Stimulated activated memory B cell treated with anti-CD40 and anti-IgM and Interleukin-4, amounts not matched to agents 10 μg/mL and 1 μg/mL and 100 μg/mL, for 72 hours (primary cell): Measurements from ENCODE around the gene RBM26.

Experiments used
- ATAC-seq: fragments of 150-1000 bp; cut with Tn5 transposase; 2 replicates; pipeline ENCODE4 v1.10.0; 2021
- H3K27ac Mint-ChIP-seq: one replicate; pipeline ENCODE4 v1.8.0; 2022; ENCODE audit warnings: mild to moderate bottlenecking, mixed read lengths
- H3K27me3 Mint-ChIP-seq: one replicate; pipeline ENCODE4 v1.8.0; 2022; ENCODE audit warnings: mixed read lengths
- H3K36me3 Mint-ChIP-seq: one replicate; pipeline ENCODE4 v1.8.0; 2022; ENCODE audit warnings: mixed read lengths
- H3K4me1 Mint-ChIP-seq: one replicate; pipeline ENCODE4 v1.8.0; 2022; ENCODE audit warnings: mixed read lengths
- H3K4me3 Mint-ChIP-seq: one replicate; pipeline ENCODE4 v1.8.0; 2022; ENCODE audit warnings: mild to moderate bottlenecking, moderate library complexity, mixed read lengths
- H3K9me3 Mint-ChIP-seq: one replicate; pipeline ENCODE4 v1.8.0; 2022; ENCODE audit warnings: mixed read lengths

Gene RBM26

DNA sequence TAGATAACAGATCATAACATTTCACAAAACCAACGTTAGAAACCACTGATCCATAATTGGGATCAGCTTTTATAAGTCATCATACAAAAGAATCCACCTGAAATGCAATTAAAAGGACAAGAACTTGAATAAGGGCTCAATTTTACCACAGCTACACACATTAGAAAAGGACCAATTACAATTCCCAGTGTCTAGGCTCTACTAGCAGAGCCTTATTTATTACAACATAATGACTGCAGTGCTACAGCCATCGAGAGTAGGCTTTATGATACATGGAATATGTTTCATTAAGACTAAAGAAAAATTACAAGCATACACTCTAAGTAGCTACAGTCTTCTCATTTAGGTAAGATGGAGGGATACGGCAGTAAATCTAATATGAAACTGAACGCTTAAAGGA is 2.9 kb downstream of the RBM26 start:
- Mint-ChIP-seq H3K27me3 (no peaks in the 10 kb centered on the region), H3K4me3 (no peak overlapping the region), H3K36me3 (peaks cover 33% of the 10 kb centered on the region), H3K9me3 (no peaks in the 10 kb centered on the region), H3K27ac (peak overlapping the region; percentile 77), H3K4me1 (peaks cover 31% of the 10 kb centered on the region)
- no peak for ATAC-seq

DNA sequence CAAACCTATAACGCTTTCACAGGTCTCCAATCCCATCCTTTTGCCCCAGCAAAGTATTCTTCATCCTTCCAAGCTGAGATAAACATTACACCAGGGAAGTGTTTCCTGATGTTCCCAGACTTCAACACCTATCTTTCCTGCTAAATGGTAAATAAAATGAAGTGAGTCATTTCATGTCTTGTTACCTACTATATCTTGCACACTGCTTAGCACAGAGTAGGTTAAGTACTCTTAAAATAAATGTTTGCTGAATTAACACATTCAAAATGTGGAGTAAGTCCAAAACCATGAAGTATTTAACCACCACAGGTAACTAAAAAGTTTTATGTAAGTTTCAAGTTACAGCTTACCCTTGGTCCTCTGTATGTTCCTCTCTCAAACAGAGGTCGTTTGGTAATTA is 3.4 kb downstream of the RBM26 start:
- H3K27me3 Mint-ChIP-seq: no peaks in the 10 kb centered on the region
- peaks cover 32% of the 10 kb centered on the region for H3K36me3 Mint-ChIP-seq
- peak overlapping the region; percentile 77 for H3K27ac Mint-ChIP-seq
- no peak overlapping the region for H3K4me3 Mint-ChIP-seq
- no peaks in the 10 kb centered on the region for H3K9me3 Mint-ChIP-seq
- ATAC-seq: no peak
- peaks cover 30% of the 10 kb centered on the region for H3K4me1 Mint-ChIP-seq

DNA sequence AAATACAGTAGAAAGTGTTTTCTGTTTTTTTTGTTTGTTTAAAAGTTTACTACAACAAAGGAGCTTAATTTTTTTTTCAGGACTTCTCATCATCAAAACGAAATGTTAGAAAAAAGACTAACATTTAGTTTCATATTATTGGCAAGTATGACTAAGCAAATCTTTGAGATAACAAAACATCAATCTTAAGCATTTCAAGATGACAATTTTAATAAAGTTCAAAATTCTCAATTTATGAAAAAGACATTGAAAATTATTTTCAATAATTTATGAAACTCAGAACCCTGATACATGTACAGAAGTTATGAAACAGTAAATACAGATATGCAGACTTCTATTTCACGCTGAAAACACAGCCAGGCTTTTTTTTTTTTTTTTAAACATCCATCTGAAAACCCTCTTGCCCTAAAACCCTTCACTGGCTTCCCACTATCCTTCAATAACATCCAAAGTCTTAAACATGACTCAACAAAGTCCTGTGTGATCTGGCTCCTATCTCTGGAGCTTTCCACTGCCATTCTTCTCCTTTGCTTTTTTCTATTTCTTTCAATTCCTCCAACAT is 3.9 kb downstream of the RBM26 start:
- no peaks in the 10 kb centered on the region for H3K9me3 Mint-ChIP-seq
- H3K4me3 Mint-ChIP-seq: no peak overlapping the region
- ATAC-seq: no peak
- peaks cover 33% of the 10 kb centered on the region for H3K36me3 Mint-ChIP-seq
- peak overlapping the region; percentile 77 for H3K27ac Mint-ChIP-seq
- H3K27me3 Mint-ChIP-seq: no peaks in the 10 kb centered on the region
- peaks cover 24% of the 10 kb centered on the region for H3K4me1 Mint-ChIP-seq

DNA sequence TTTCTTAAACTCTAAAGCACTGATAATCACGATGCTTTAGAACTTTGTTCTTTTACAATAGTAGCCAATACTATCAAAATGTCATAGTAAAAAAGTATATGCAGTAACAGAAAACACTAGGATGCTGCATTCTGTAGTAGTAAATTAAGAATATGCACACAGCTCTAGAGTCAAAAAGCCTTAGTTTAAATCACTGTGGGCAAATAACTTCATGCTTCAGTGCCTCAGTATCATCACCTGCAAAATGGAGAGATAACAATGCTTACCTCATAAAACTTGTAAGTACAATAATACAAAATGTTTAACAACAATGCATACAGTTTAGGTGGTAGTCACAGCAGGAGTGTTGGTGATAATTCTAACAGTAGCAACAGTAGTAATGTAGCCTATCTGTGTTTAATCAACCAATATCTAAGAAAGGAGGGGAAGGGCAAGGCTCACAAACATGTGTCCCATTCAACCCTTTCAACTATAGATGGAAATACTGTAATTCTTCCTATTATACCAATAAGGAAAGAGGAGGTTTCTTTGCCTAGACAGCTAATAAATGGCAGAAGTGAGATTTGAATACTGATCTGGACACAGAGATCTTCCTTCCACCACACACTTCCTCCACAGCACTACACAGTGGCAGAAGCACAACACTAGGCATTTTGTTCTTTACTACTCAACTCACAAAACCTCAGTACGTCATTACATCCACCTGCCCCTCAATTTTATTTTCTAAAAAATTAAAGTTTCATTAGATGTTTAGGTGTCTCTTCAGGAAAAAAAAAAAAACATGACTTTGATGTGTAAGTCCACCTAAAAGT is 4.6 kb downstream of the RBM26 start:
- H3K27ac Mint-ChIP-seq: peak overlapping the region; percentile 77
- peak; percentile 55 for ATAC-seq
- H3K4me1 Mint-ChIP-seq: peaks cover 21% of the 10 kb centered on the region
- H3K36me3 Mint-ChIP-seq: peaks cover 40% of the 10 kb centered on the region
- peak overlapping the region; percentile 30 for H3K4me3 Mint-ChIP-seq
- H3K9me3 Mint-ChIP-seq: no peaks in the 10 kb centered on the region
- no peaks in the 10 kb centered on the region for H3K27me3 Mint-ChIP-seq

DNA sequence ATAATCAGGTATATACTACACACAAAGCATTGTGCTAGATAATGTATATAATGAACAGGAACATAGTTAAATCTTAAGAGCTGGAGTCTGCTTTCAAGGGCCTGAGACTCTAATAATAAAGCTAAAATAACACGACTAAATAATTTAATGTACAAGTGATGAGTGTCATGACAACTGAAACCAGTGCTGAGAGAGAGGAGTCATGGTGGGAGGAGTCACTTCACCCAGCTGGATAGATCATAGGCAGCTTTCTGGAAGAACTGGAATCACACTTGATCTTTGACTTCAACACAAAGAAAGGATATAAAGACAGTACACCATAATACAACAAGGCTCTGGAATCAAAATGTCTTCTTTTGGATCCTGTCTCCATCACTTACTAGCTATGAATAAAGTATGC is 7.1 kb downstream of the RBM26 start:
- peaks cover 3% of the 10 kb centered on the region for H3K9me3 Mint-ChIP-seq
- ATAC-seq: no peak
- H3K36me3 Mint-ChIP-seq: peaks cover 57% of the 10 kb centered on the region
- no peak overlapping the region for H3K4me3 Mint-ChIP-seq
- H3K27me3 Mint-ChIP-seq: no peaks in the 10 kb centered on the region
- peak overlapping the region; percentile 76 for H3K27ac Mint-ChIP-seq
- peaks cover 40% of the 10 kb centered on the region for H3K4me1 Mint-ChIP-seq

DNA sequence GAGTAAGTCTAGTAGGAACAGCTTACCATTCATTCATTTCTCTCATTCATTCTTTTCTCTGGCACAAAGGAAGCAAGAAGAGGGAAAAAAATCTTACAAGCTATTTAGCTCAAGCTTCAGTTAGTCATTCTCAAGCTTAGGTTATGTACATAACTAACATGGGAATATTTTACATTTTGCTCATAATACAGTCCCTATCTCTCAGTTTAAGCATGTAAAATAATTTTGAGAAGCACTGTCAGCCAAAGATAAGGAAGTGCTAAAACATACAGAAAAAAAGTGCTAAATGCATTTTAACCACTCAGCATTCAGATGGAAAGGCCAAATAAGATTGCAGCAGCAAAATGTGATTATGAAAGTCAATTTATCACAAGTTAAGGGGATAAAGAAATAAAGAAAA is 7.9 kb downstream of the RBM26 start:
- Mint-ChIP-seq H3K4me1 (peaks cover 48% of the 10 kb centered on the region), H3K4me3 (no peak overlapping the region), H3K9me3 (peaks cover 3% of the 10 kb centered on the region), H3K36me3 (peaks cover 57% of the 10 kb centered on the region), H3K27ac (peak overlapping the region; percentile 76), H3K27me3 (no peaks in the 10 kb centered on the region)
- no peak for ATAC-seq

DNA sequence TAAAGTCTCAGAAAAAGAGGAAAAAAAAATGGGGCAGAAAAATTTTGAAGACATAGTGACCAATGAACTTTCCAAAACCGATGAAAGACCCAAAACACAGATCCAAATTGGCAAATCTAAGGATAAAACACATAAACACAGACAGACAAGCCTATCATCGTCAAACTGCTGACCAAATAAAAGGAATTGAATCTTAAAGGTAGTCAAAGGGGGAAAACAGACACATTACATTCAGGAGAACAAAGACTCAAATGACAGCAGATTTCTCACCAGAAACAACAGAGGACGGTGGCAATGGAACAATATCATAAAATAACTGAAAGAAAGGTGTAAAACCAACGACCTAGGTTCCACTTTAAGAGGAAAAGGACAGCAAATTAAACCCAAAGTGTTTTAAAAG is 10.2 kb downstream of the RBM26 start:
- H3K27ac Mint-ChIP-seq: peak overlapping the region; percentile 48
- no peaks in the 10 kb centered on the region for H3K27me3 Mint-ChIP-seq
- no peak overlapping the region for H3K4me3 Mint-ChIP-seq
- H3K4me1 Mint-ChIP-seq: peaks cover 63% of the 10 kb centered on the region
- ATAC-seq: no peak
- peaks cover 46% of the 10 kb centered on the region for H3K36me3 Mint-ChIP-seq
- H3K9me3 Mint-ChIP-seq: peaks cover 3% of the 10 kb centered on the region

DNA sequence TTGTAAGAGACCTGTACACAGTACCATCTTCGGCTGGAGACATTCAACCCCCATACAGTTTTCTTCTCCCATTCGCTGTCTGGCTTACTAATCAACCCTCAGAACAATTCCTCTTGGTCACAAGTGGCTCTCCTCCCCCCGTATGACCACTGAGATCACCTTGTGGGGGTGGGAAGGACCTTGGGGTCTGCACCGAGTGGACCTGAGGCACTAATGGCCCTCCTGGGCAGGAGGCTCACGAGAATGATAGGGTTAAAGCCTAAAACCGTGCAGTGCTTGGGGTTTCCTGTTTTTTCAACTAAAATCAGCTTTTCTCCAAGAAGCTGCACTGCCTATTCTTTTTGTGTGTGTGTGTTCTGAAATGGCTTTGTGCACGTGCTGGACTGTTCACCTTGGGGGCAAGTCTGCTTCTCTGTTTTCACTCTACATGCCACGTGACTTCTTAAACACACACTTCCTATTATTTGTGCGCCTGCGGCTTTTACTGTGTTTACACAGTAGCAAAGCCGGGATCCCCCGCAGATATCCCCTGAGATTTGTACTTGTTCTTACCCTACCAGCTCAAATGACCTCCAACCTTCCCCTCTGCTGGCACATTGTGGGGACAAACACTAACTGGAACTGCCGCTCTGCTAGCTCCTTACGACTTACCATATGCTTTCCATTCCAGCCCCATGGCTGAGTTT is 12.3 kb downstream of the RBM26 start:
- peaks cover 38% of the 10 kb centered on the region for H3K36me3 Mint-ChIP-seq
- H3K4me1 Mint-ChIP-seq: peaks cover 59% of the 10 kb centered on the region
- H3K4me3 Mint-ChIP-seq: peak overlapping the region; percentile 41
- ATAC-seq: peak; percentile 99
- no peaks in the 10 kb centered on the region for H3K27me3 Mint-ChIP-seq
- H3K27ac Mint-ChIP-seq: peak overlapping the region; percentile 48
- H3K9me3 Mint-ChIP-seq: peaks cover 3% of the 10 kb centered on the region

DNA sequence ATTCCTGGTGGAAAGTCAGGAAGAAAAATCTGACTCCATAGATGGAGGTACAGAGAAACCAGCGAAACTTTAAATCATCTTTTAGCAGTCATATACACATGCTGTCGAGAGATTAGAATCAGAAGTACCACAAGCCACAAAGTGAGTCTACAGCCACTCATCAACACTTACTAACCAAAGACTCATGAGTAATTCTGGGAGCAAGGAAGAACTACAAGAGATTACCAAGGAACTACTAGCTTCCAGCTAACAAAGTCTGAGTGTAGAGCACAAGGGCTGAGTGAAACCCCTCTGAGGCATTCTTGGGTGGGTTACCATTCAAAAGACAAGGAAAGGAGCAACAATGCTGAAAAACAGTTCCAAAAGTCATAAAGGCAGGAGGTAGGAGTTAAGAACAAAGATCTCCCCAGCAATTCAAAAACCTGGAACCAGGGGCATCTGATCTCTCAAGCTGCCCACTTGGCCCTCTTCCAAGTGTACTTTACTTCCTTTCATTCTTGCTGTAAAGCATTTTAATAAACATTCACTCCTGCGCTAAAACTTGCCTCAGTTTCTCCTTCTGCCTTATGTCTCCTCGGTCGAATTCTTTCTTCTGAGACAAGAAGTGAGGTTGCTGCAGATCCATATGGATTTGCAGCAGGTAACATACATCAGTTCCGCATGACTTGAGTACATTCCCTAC is 13.0 kb downstream of the RBM26 start:
- Mint-ChIP-seq H3K27ac (peak overlapping the region; percentile 48), H3K4me3 (peak overlapping the region; percentile 41), H3K9me3 (peaks cover 3% of the 10 kb centered on the region), H3K4me1 (peaks cover 58% of the 10 kb centered on the region), H3K36me3 (peaks cover 34% of the 10 kb centered on the region), H3K27me3 (no peaks in the 10 kb centered on the region)
- peak; percentile 35 for ATAC-seq

DNA sequence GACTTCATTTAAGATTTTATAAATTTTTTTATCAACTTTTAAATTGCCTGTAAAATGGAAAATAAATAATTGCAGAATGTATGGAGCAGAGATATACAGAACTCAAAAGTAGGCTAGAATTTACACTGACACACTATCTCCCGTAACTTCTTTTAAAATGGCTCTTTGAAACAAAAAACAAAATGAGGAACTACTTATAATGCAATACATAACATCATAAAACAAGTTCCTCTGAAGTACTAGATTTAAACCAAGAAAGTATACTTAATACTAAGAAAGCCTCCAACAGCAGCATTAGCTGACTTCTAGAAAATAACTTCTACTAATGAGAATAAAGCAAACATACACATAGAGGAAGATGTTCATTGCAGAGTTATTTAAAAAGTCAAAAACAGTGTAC is 17.0 kb downstream of the RBM26 start:
- no peaks in the 10 kb centered on the region for H3K9me3 Mint-ChIP-seq
- peak overlapping the region; percentile 58 for H3K4me3 Mint-ChIP-seq
- no peaks in the 10 kb centered on the region for H3K27me3 Mint-ChIP-seq
- ATAC-seq: no peak
- H3K27ac Mint-ChIP-seq: peak overlapping the region; percentile 69
- H3K36me3 Mint-ChIP-seq: peaks cover 6% of the 10 kb centered on the region
- H3K4me1 Mint-ChIP-seq: peaks cover 50% of the 10 kb centered on the region

DNA sequence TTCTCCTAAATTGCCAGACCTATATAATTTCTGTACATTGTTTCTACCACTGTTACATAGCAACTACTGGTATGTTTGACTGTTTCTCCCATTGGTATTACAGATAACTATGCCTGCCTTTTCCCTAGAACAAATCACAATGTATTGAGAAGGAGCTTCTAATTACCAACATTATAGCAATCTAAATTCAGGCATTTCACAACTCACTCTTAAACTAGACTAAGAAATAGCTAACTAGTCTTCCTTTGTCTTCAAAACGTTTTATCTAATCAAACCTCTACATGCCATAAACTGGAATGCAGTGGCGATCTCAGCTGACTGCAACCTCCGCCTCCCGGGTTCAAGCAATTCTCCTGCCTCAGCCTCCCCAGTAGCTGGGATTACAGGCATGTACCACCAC is 18.2 kb downstream of the RBM26 start:
- Mint-ChIP-seq H3K27ac (peak overlapping the region; percentile 61), H3K4me3 (no peak overlapping the region)

DNA sequence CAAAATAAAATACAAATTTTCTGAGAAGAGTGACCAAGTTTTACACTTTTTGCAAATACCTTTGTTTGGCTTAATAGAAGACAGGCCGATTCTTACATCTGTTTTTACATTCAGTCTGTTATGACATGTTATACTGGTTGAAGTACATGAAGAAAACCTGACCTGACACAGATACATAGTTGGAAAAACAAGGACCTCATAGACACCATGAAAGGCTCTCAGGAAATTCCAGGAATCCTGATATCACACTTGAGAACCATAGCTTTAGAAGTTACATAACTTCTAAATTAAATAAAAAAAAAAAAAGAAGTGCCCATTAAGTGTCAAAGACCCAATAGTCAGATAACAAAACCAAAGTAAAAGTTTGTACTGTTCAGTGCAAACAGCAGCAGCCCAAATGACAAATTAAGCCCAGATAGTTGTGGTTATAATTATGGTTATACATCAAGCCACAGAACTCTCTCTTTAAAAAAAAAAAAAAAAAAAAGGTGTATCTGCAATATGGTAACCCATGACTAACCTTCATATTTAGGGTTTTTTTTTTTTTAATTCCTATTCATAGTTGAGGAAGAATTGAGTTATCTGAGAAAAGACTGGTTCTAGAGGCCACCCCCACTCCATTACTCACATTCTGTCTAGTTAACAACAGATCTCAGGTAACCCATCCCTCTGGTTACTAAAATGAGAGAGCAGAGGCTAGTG is 19.8 kb downstream of the RBM26 start:
- H3K4me1 Mint-ChIP-seq: peaks cover 50% of the 10 kb centered on the region
- no peaks in the 10 kb centered on the region for H3K9me3 Mint-ChIP-seq
- no peak overlapping the region for H3K27ac Mint-ChIP-seq
- H3K36me3 Mint-ChIP-seq: peaks cover 14% of the 10 kb centered on the region
- no peaks in the 10 kb centered on the region for H3K27me3 Mint-ChIP-seq
- H3K4me3 Mint-ChIP-seq: no peak overlapping the region
- ATAC-seq: no peak

More for the DNA sequence above, 18.2 kb downstream of the RBM26 start:
- Mint-ChIP-seq H3K9me3 (no peaks in the 10 kb centered on the region), H3K36me3 (peaks cover 12% of the 10 kb centered on the region), H3K4me1 (peaks cover 49% of the 10 kb centered on the region), H3K27me3 (no peaks in the 10 kb centered on the region)
- ATAC-seq: no peak

DNA sequence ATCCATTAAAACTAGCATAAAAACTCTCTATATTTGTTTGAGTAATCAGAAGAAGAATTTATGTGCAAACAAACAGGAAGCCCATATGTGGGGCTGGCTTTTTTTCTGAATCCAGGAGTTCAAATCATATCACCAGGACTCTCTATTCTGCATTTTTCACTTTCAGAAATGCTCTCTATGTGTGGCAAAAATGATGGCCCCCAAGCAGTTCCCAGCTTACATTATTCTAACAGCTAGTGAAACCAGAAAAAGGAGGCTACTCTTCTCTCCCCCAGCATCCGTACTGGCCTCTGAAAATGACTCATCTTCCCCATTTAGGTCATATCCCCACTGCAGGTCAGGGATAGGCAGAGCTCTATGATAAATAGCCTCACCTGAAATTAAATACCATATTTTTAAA is 20.4 kb downstream of the RBM26 start:
- Mint-ChIP-seq H3K27me3 (no peaks in the 10 kb centered on the region), H3K9me3 (no peaks in the 10 kb centered on the region), H3K4me1 (peaks cover 52% of the 10 kb centered on the region), H3K4me3 (no peak overlapping the region), H3K36me3 (peaks cover 18% of the 10 kb centered on the region), H3K27ac (no peak overlapping the region)
- peak; percentile 94 for ATAC-seq

DNA sequence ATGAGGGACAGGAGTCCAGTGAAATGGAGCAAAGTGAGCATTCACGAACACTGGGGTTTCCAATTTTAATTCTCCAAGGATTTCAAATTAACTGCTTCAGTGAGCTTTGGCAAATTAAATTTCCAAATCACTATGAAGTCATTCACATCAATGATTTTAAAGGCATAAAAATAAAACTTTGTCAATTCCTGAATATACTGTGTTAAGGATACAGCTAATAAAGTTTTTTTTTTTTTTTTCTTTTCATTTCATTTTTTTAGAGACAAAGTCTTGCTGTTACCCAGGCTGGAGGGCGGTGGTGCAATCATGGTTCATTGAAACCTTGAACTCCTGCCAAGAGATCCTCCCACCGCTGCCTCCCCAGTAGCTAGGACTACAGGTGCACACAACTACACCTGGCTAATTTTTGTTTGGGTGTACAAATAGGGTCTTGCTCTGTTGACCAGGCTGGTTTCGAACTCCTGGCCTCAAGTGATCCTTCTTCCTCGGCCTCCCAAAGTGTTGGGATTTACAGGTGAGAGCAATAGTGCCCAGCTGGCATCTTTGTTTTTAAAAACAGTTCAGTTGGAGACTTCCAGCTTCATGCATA is 21.9 kb downstream of the RBM26 start:
- H3K9me3 Mint-ChIP-seq: no peaks in the 10 kb centered on the region
- H3K27me3 Mint-ChIP-seq: no peaks in the 10 kb centered on the region
- peak overlapping the region; percentile 10 for H3K27ac Mint-ChIP-seq
- no peak for ATAC-seq
- H3K4me1 Mint-ChIP-seq: peaks cover 60% of the 10 kb centered on the region
- peaks cover 26% of the 10 kb centered on the region for H3K36me3 Mint-ChIP-seq
- no peak overlapping the region for H3K4me3 Mint-ChIP-seq
